K562 (cell line): Measurements from ENCODE around the gene EMC10. TPM values are rescaled to one million over a fixed set of nuclear protein-coding genes. Genes with fewer than 3 reads are reported as not detected.

Experiments used
- ATAC-seq: fragments of 200-7000 bp; cut with Tn5 transposase; 3 replicates; pipeline ENCODE4 v1.9.1; 2020; ENCODE audit warnings: moderate library complexity
- BruUV-seq: library from RNA; stranded (reverse); fragments of 400-500 nt; replicated peaks from 2 replicates; lab custom pipeline; 2021; lab: Mats Ljungman, UMichigan
- CTCF ChIA-PET: fragments of 300-600 bp; formaldehyde crosslinking; extraction: SDS; loops from one replicate; lab custom pipeline; 2021; ENCODE audit warnings: low intra/inter-chr PET ratio; lab: Yijun Ruan, JAX
- POLR2A ChIA-PET: fragments of 300-600, 350-650 bp; sonication (Branson Sonifier 250); formaldehyde crosslinking; extraction: SDS; loops from one replicate; lab custom pipeline; 2021; ENCODE audit warnings: antibody characterized with exemption, inconsistent platforms; lab: Yijun Ruan, JAX
- DNase-seq, 4 experiments: peaks; one replicate each; pipeline versions ENCODE4 v3.0.0 to v3.0.0-alpha.2; 2011 to 2018; ENCODE audit warnings: low spot score in 3 of 4, mixed read lengths in 3 of 4; ENCODE audit errors: extremely low read depth in 1 of 4
- FAIRE-seq: peaks from 2 replicates; lab custom pipeline; 2011; peaks lifted over from hg19 to GRCh38; lab: Jason Lieb, UNC
- H2AFZ ChIP-seq: 2 replicates; pipeline ENCODE4 v1.6.0; 2011; ENCODE audit warnings: low read depth, low read length, control low read depth, inconsistent platforms
- H3K27ac ChIP-seq: fragments of 200-600 bp; 3 replicates; pipeline ENCODE4 v1.8.0; 2011; ENCODE audit warnings: low read depth, mild to moderate bottlenecking, control low read depth, inconsistent platforms, low read length, moderate library complexity, mixed read lengths; ENCODE audit errors: extremely low read depth
- H3K27me3 ChIP-seq, 2 experiments: fragments of 300-600 bp in 1 of 2; 2 replicates in 1 of 2; 3 replicates in 1 of 2; pipeline versions ENCODE4 v1.6.0 to v1.8.0; 2011; ENCODE audit warnings: inconsistent platforms in 2 of 2, low read length in 2 of 2, mild to moderate bottlenecking in 1 of 2, mixed read lengths in 1 of 2, moderate library complexity in 1 of 2; ENCODE audit not compliant: control insufficient read depth in 2 of 2, insufficient read depth in 2 of 2
- H3K36me3 ChIP-seq: fragments of 300-600 bp; 3 replicates; pipeline ENCODE4 v1.8.0; 2011; ENCODE audit warnings: mild to moderate bottlenecking, low read length, inconsistent platforms; ENCODE audit not compliant: control insufficient read depth, insufficient read depth
- H3K4me1 ChIP-seq, 2 experiments: fragments of 200-600 bp in 1 of 2; replicated peaks in 1 of 2; 2 replicates in 1 of 2; 3 replicates in 1 of 2; pipeline versions ENCODE4 v1.5.1 to v1.8.0; 2011; ENCODE audit warnings: inconsistent platforms in 2 of 2, low read length in 2 of 2, mild to moderate bottlenecking in 1 of 2, mixed read lengths in 1 of 2, moderate library complexity in 1 of 2; ENCODE audit not compliant: control insufficient read depth in 2 of 2, insufficient read depth in 2 of 2
- H3K4me2 ChIP-seq: 2 replicates; pipeline ENCODE4 v1.6.1; 2011; ENCODE audit warnings: low read length, control low read depth, inconsistent platforms, mixed read lengths; ENCODE audit not compliant: insufficient read depth
- H3K4me3 ChIP-seq: fragments of 200-600 bp; sonication (generic), shearing (Covaris generic); 2 replicates; pipeline ENCODE4 v1.5.1; 2016; ENCODE audit warnings: control low read depth, inconsistent platforms
- H3K79me2 ChIP-seq: fragments of 200-600 bp; 3 replicates; pipeline ENCODE4 v1.8.0; 2011; ENCODE audit warnings: low read length, inconsistent platforms; ENCODE audit not compliant: control insufficient read depth, insufficient read depth
- H3K9ac ChIP-seq, 2 experiments: 2 replicates each; pipeline versions ENCODE4 v1.6.0 to v1.6.1; 2011; ENCODE audit warnings: low read depth in 2 of 2, low read length in 2 of 2, control low read depth in 1 of 2, inconsistent platforms in 1 of 2, mild to moderate bottlenecking in 1 of 2, mixed read lengths in 1 of 2; ENCODE audit not compliant: insufficient read depth in 1 of 2
- H3K9me1 ChIP-seq: one replicate; pipeline ENCODE4 v1.6.0; 2011; ENCODE audit warnings: inconsistent platforms, mild to moderate bottlenecking, low read length, moderate library complexity; ENCODE audit not compliant: control insufficient read depth, insufficient read depth
- H3K9me3 ChIP-seq: replicated peaks from 2 replicates; pipeline ENCODE4 v1.5.1; 2011; ENCODE audit warnings: low read depth, low read length, inconsistent platforms; ENCODE audit not compliant: control insufficient read depth, insufficient read depth
- H4K20me1 ChIP-seq: replicated peaks from 2 replicates; pipeline ENCODE4 v1.6.1; 2011; ENCODE audit warnings: low read length, inconsistent platforms, mixed read lengths; ENCODE audit not compliant: control insufficient read depth, insufficient read depth
- BCOR ChIP-seq: fragments of 450-650 bp; IDR thresholded peaks from 2 replicates; pipeline ENCODE4 v1.6.1; 2016
- GATAD2A ChIP-seq: fragments of 450-650 bp; IDR thresholded peaks from 2 replicates; pipeline ENCODE4 v1.6.1; 2017
- HDAC1 ChIP-seq, 2 experiments: fragments of 450-650 bp; IDR thresholded peaks; 2 replicates each; pipeline ENCODE4 v1.6.1; 2016 to 2017; ENCODE audit warnings: inconsistent platforms in 1 of 2, mild to moderate bottlenecking in 1 of 2, moderate library complexity in 1 of 2
- KDM1A ChIP-seq, 2 experiments: fragments of 450-650 bp; IDR thresholded peaks; 2 replicates each; pipeline ENCODE4 v1.6.1; 2016; ENCODE audit warnings: mild to moderate bottlenecking in 2 of 2
- MCM5 ChIP-seq: fragments of 450-650 bp; IDR thresholded peaks from 2 replicates; pipeline ENCODE4 v1.6.1; 2016; ENCODE audit warnings: low read depth
- PHF20 ChIP-seq: fragments of 450-650 bp; IDR thresholded peaks from 2 replicates; pipeline ENCODE4 v1.6.1; 2018; ENCODE audit not compliant: partially characterized antibody
- SRSF1 ChIP-seq: fragments of 200-400 bp; formaldehyde crosslinking; IDR thresholded peaks from 2 replicates; pipeline ENCODE4 v1.6.1; 2017; ENCODE audit warnings: mild to moderate bottlenecking, low read depth, low read length, moderate library complexity
- ZNF121 ChIP-seq: sonication (generic); formaldehyde crosslinking; conservative IDR thresholded peaks from 2 replicates; pipeline ENCODE4 v1.8.0; 2022; ENCODE audit warnings: missing genetic modification reagents
- ZNF316 ChIP-seq: fragments of 450-650 bp; IDR thresholded peaks from 2 replicates; pipeline ENCODE4 v1.6.1; 2016
- WGBS: fragments of 100-300 bp; shearing (Covaris generic); methylation state at CpG from one replicate; pipeline ENCODE4 v1.1.6; 2016; ENCODE audit warnings: low coverage, mixed read lengths; ENCODE audit not compliant: insufficient coverage; ENCODE audit errors: missing lambda C conversion rate; 5-methylcytosine and 5-hydroxymethylcytosine counted together
- in situ Hi-C: fragments of 300-500 bp; cut with MboI; formaldehyde crosslinking; loops from 4 replicates; pipeline ENCODE4 v1.15.0; 2018; ENCODE audit warnings: inconsistent platforms, mixed read lengths
- intact Hi-C: fragments of 100-400 bp; cut with micrococcal nuclease; formaldehyde crosslinking; loops from 2 replicates; pipeline ENCODE4 v1.14.2; 2022
- polyA plus RNA-seq, 8 experiments: library from polyadenylated mRNA; depleted of rRNA in 4 of 8; stranded (reverse) in 5 of 8; unstranded in 3 of 8; fragments of >200 nt; fragmentation: Nextera tagmentation in 2 of 8; fragmentation: Illumina TruSeq in 1 of 8; extraction: Ambion mirVana in 2 of 8; extraction: Trizol in 1 of 8; gene quantifications; 2 replicates each; pipeline versions ENCODE4 v1.2.1 to v1.2.3, GENCODE V29; 2011 to 2014; ENCODE audit warnings: inconsistent platforms in 1 of 8, missing spikeins in 1 of 8
- total RNA-seq, 7 experiments: library from RNA; depleted of rRNA in 6 of 7; stranded (reverse); fragments of >200 nt in 6 of 7; fragmentation: Illumina TruSeq in 2 of 7; extraction: Trizol in 2 of 7; gene quantifications; 2 replicates each; pipeline versions ENCODE4 v1.2.1 to v1.2.3, GENCODE V29; 2011 to 2021; ENCODE audit warnings: low replicate concordance in 1 of 7
- TF ChIP-seq, protein P1 (sequence below): fragments of 450-650 bp; formaldehyde crosslinking; IDR thresholded peaks from 2 replicates; pipeline ENCODE4 v1.4.0; 2022; ENCODE audit warnings: missing genetic modification characterization
- TF ChIP-seq, protein P2 (sequence below): fragments of 450-650 bp; IDR thresholded peaks from 2 replicates; pipeline ENCODE4 v1.6.1; 2016; ENCODE audit warnings: borderline replicate concordance

EMC10 gene
- total and polyA plus RNA-seq, 9 of the 15 experiments (the other 6 are each of a cell fraction or from before 2014, with no cell fraction given), result 1.4 to 46.0 (median 13.1) TPM

DNA sequence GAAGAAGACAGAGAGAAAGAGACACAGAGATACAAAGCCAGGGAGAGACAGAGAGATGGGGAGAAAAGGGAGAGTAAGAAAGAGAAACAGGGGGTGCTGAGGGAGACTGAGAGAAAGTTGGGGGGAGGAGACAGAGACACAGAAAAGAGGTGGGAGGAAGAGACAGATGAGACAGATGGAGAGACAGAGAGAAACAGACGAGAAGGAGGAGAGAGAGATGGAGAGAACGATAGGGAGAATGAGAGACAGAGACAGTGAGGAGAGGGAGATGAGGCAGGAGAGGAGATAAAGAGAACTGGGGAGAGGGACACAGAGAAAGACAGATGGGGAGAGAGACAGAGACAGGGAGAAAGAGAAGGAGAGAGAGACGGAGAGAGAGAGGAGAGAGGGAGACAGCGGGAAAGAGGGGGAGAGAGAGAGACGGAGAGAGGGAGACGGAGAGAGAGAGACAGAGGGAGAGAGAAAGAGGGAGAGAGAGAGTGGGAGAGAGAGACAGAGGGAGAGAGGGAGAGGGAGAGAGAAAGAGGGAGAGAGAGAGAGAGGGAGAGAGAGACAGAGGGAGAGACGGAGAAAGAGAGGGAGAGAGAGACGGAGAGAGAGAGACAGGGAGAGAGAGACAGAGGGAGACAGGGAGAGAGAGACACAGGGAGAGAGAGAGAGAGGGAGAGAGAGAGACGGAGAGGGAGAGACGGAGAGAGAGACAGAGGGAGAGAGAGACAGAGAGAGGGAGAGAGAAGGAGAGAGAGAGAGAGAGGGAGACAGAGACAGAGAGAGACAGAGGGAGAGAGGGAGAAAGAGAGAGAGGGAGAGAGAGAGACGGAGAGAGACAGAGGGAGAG is 22.1 kb downstream of the EMC10 start:
- Histone ChIP-seq H2AFZ (no peak overlapping the region), H3K27me3 (no peaks in the 10 kb centered on the region), H3K27ac (no peak overlapping the region), H3K79me2 (no peaks in the 10 kb centered on the region), H3K9ac (no peak overlapping the region), H3K4me1 (peaks cover 0 to 29% of the 10 kb centered on the region in 2 experiments; a peak in 3 of 5 replicates), H3K9me3 (no peaks in the 10 kb centered on the region), H3K4me2 (no peak overlapping the region), H3K9me1 (no peaks in the 10 kb centered on the region), H3K36me3 (no peaks in the 10 kb centered on the region), H3K4me3 (no peak overlapping the region), H4K20me1 (no peaks in the 10 kb centered on the region)
- BruUV-seq, result no TSS peak
- FAIRE-seq, result no peak
- intact Hi-C loops (no loop called here), in situ Hi-C loops (no loop called here)
- no peak for DNase-seq
- POLR2A ChIA-PET, result no interaction called here
- WGBS, result 25% methylated on average over 7 of the region's 11 CpGs
- TF ChIP-seq SRSF1, result no peak
- TF ChIP-seq, protein P1, sequence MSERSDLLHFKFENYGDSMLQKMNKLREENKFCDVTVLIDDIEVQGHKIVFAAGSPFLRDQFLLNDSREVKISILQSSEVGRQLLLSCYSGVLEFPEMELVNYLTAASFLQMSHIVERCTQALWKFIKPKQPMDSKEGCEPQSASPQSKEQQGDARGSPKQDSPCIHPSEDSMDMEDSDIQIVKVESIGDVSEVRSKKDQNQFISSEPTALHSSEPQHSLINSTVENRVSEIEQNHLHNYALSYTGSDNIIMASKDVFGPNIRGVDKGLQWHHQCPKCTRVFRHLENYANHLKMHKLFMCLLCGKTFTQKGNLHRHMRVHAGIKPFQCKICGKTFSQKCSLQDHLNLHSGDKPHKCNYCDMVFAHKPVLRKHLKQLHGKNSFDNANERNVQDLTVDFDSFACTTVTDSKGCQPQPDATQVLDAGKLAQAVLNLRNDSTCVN, result 0 out of 2 replicates have a peak, but pooled peaks have one; percentile 15
- TF ChIP-seq GATAD2A, result 0 out of 2 replicates have a peak, but pooled peaks have one; percentile 39
- peak; percentile 69 for TF ChIP-seq PHF20
- TF ChIP-seq, protein P2, sequence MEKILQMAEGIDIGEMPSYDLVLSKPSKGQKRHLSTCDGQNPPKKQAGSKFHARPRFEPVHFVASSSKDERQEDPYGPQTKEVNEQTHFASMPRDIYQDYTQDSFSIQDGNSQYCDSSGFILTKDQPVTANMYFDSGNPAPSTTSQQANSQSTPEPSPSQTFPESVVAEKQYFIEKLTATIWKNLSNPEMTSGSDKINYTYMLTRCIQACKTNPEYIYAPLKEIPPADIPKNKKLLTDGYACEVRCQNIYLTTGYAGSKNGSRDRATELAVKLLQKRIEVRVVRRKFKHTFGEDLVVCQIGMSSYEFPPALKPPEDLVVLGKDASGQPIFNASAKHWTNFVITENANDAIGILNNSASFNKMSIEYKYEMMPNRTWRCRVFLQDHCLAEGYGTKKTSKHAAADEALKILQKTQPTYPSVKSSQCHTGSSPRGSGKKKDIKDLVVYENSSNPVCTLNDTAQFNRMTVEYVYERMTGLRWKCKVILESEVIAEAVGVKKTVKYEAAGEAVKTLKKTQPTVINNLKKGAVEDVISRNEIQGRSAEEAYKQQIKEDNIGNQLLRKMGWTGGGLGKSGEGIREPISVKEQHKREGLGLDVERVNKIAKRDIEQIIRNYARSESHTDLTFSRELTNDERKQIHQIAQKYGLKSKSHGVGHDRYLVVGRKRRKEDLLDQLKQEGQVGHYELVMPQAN, result peak; percentile 45; the same call in 1 of the 2 replicates
- no peak for TF ChIP-seq MCM5
- no peak for TF ChIP-seq ZNF316
- TF ChIP-seq KDM1A (IDR thresholded peaks at IDR 0.05), result peak; percentile 7 to 35; a peak in 1 of 4 replicates
- TF ChIP-seq ZNF121 (CRISPR knock-in tag), result no peak
- TF ChIP-seq BCOR, result peak; percentile 62; the same call in 1 of the 2 replicates
- TF ChIP-seq HDAC1 (IDR thresholded peaks at IDR 0.05), result peak in 1 of 2 experiments; percentile 34; a peak in 1 of 4 replicates
- ATAC-seq, result no peak
- CTCF ChIA-PET, result no interaction called here
